Adrenal gland (tissue), 12 donors: Measurements from ENCODE around the gene ARHGAP25. TPM values are rescaled to one million over a fixed set of nuclear protein-coding genes. Genes with fewer than 3 reads are reported as not detected.

ENCODE experiments used
- DNase-seq, 7 donors: peaks; one replicate each; pipeline ENCODE4 v3.0.0-alpha.2; 2019 to 2020
- H3K27ac ChIP-seq, 5 donors: fragments of 200-600 bp; sonication (generic) in 4 of 5; 1 replicate in 3 of 5; 2 replicates in 2 of 5; pipeline versions ENCODE4 v1.5.1 to v1.8.0; 2016 to 2020; ENCODE audit warnings: mild to moderate bottlenecking in 1 of 5
- H3K27me3 ChIP-seq: fragments of 200-600 bp; 2 replicates; pipeline ENCODE4 v1.8.0; 2021
- H3K36me3 ChIP-seq, 2 donors: fragments of 200-600 bp; replicated peaks in 1 of 2; 1 replicate in 1 of 2; 2 replicates in 1 of 2; pipeline versions ENCODE4 v1.5.1 to v1.8.0; 2018 to 2022
- H3K4me1 ChIP-seq, 2 donors: fragments of 200-600 bp; replicated peaks in 1 of 2; 1 replicate in 1 of 2; 2 replicates in 1 of 2; pipeline versions ENCODE4 v1.5.1 to v1.8.0; 2018 to 2021
- H3K4me3 ChIP-seq, 4 donors: fragments of 200-600 bp; sonication (generic) in 3 of 4; one replicate each; pipeline ENCODE4 v1.5.1; 2016 to 2018
- H3K9me3 ChIP-seq, 3 donors: fragments of 200-600 bp; sonication (generic) in 1 of 3; replicated peaks in 1 of 3; 1 replicate in 2 of 3; 2 replicates in 1 of 3; pipeline versions ENCODE4 v1.5.1 to v1.8.0; 2016 to 2021
- POLR2A ChIP-seq, 2 donors: fragments of 450-650 bp; IDR thresholded peaks; one replicate each; pipeline ENCODE4 v1.6.1; 2017; ENCODE audit warnings: antibody characterized with exemption in 2 of 2, mild to moderate bottlenecking in 2 of 2, moderate library complexity in 1 of 2
- WGBS, 4 donors: extraction: QIAGEN DNeasy Blood & Tissue Kit in 2 of 4; methylation state at CpG; one replicate each; pipeline versions ENCODE4 v1.1.5 to v1.1.7; 2013 to 2017; 5-methylcytosine and 5-hydroxymethylcytosine counted together
- intact Hi-C, 2 donors: fragments of 100-400 bp; cut with DNase I; formaldehyde crosslinking; loops; one replicate each; pipeline versions ENCODE4 v1.14.1 to v1.15.0; 2022 to 2023
- polyA plus RNA-seq, 3 donors: library from polyadenylated mRNA; stranded (reverse); fragments of 200-250 nt in 2 of 3; fragments of 350-450 nt in 1 of 3; fragmentation: Illumina TruSeq in 1 of 3; extraction: RNeasy Lipid Tissue Mini Kit (QIAGEN cat#74804) in 1 of 3; gene quantifications; one replicate each; pipeline ENCODE4 v1.2.3, GENCODE V29; 2013 to 2014
- total RNA-seq, 9 donors: library from RNA; depleted of rRNA in 4 of 9; stranded (reverse); fragments of >200 nt in 4 of 9; fragments of 120-200 nt in 1 of 9; fragmentation: NEBNext Ultra II Directional in 1 of 9; extraction: Animal tissue kit (Norgen Biotek cat#: 25700) in 1 of 9; gene quantifications; one replicate each; pipeline versions ENCODE4 v1.1.0 to v1.2.4, GENCODE V29; 2013 to 2023
- TF ChIP-seq, protein P1 (sequence below), 6 experiments: fragments of 450-650 bp in 4 of 6; fragments of 200-600 bp in 2 of 6; sonication (generic) in 1 of 6; IDR thresholded peaks; 1 replicate in 5 of 6; 2 replicates in 1 of 6; pipeline versions ENCODE4 v1.5.1 to v1.8.0; 2016 to 2021; ENCODE audit warnings: antibody characterized with exemption in 6 of 6, mild to moderate bottlenecking in 2 of 6, moderate library complexity in 1 of 6
- donor health status: healthy with polysubstance abuse.
- donor health status: Bipolar disorder and iron deficiency.
- donor health status: DM: yes; HTN: yes; CAD: no.
- donor health status: DM: no; HTN: no; CAD: no.
- donor health status: DM: no; HTN: no; CAD: no.
- donor health status: DM: yes; HTN: yes; CAD: no.

The ARHGAP25 gene
- total and polyA plus RNA-seq, 12 donors = 5.5 to 17.6 (median 10.6) TPM

DNA sequence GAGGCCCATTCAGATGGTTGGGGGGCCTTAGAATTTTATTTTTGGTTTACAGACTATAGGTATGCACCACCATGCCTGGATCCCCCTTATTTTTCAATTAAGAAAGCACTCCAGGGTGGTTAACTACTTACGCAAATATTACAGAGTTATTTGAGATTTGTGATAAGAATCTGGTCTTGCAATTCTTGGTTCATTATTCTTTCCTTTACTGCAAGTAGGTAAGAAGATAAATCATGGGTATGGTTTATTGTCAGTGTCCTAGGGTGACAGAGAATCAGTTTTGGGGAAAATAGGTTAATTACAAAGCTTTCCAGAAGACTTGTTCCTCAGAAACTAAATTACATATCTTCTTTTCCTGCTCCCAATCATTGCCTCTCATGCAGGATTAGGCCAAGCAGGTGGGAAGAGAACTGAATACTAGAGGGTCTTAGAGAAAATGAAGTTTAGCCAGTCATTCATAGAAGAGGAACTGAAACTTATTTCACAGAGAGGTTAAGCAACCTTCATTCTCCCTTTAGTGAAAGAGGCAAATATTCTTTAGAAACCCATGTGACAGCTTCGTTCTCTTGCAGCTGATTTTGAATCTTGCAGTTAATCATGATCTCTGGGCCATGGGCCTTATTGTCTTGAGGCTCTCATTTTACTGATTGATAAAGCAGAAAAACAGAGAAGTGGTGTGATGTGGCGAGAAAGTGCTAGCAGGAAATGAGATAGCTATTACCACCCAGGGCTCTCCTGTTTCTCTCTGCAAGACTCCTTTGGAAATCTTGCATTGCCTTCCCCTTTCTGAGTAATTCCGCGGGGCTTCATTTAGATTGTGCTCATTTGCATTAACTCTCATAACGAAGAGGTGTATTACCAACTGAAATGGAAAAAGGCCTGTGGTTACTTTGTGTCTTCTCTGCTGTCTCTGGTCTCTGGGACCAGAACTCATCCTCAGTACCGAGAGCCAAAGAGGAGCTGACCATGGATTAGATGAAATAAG lies 44.8 kb upstream of the ARHGAP25 start:
- Histone ChIP-seq H3K9me3 (no peaks in the 10 kb centered on the region), H3K4me1 (no peaks in the 10 kb centered on the region), H3K36me3 (no peaks in the 10 kb centered on the region), H3K27me3 (no peaks in the 10 kb centered on the region), H3K27ac (no peak overlapping the region), H3K4me3 (no peak overlapping the region)
- DNase-seq = no peak
- 51 to 71% (median 61%) methylated on average over 7 of the region's 7 CpGs for WGBS, 4 donors
- TF ChIP-seq, protein P1, sequence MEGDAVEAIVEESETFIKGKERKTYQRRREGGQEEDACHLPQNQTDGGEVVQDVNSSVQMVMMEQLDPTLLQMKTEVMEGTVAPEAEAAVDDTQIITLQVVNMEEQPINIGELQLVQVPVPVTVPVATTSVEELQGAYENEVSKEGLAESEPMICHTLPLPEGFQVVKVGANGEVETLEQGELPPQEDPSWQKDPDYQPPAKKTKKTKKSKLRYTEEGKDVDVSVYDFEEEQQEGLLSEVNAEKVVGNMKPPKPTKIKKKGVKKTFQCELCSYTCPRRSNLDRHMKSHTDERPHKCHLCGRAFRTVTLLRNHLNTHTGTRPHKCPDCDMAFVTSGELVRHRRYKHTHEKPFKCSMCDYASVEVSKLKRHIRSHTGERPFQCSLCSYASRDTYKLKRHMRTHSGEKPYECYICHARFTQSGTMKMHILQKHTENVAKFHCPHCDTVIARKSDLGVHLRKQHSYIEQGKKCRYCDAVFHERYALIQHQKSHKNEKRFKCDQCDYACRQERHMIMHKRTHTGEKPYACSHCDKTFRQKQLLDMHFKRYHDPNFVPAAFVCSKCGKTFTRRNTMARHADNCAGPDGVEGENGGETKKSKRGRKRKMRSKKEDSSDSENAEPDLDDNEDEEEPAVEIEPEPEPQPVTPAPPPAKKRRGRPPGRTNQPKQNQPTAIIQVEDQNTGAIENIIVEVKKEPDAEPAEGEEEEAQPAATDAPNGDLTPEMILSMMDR (IDR thresholded peaks at IDR 0.05) = no peak
- TF ChIP-seq POLR2A (IDR thresholded peaks at IDR 0.05) = no peak
- intact Hi-C loops = no loop called here

DNA sequence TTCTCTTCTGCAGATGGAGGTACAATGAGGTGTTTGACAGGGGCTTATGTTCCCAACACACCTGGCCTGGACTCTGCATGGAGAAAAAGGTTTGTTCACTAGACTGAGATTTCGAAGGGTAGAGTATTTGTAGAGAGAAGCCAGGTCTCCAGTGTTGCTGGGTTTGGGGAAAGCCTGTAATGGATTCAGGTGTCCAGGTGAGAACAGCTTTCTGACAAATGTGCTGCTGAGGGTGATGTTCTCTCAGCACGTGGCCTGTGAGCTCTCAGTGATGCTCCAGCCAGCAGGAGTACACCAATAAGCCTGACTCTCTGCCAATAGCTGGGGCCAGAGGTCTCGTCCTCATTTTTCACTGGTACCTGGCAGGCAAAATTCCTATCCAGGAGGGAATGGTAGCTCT lies 43.8 kb upstream of the ARHGAP25 start:
- Histone ChIP-seq H3K27me3 (no peaks in the 10 kb centered on the region), H3K9me3 (no peaks in the 10 kb centered on the region), H3K27ac (no peak overlapping the region), H3K36me3 (no peaks in the 10 kb centered on the region), H3K4me1 (no peaks in the 10 kb centered on the region), H3K4me3 (no peak overlapping the region)
- intact Hi-C loops = no loop called here
- DNase-seq = no peak
- TF ChIP-seq POLR2A (IDR thresholded peaks at IDR 0.05) = no peak
- TF ChIP-seq, protein P1 (IDR thresholded peaks at IDR 0.05) = no peak
- WGBS, 4 donors = 62 to 85% (median 70%) methylated on average over 3 of the region's 3 CpGs

DNA sequence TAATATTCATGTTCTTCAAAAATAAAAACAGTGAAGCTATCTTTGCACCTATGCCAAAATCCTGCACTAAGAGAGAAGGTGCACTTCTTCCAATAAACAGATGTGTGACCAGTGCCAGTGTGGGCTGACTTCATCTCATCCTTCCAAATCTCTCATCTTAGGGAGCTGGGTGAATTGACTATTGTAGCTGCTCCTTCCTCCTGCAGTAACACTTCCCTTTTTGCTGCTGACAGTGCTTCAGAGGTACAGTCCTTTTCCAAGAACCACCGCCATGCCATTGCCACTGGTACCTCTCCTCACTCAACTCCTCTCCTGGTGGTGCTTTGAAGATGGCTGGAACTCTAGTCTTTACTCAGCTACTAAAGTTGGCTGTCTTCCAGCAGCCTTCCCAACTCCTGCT lies 42.1 kb upstream of the ARHGAP25 start:
- intact Hi-C loops = no loop called here
- DNase-seq = no peak
- Histone ChIP-seq H3K36me3 (no peaks in the 10 kb centered on the region), H3K9me3 (no peaks in the 10 kb centered on the region), H3K4me1 (no peaks in the 10 kb centered on the region), H3K27ac (no peak overlapping the region), H3K4me3 (no peak overlapping the region), H3K27me3 (no peaks in the 10 kb centered on the region)
- no peak for TF ChIP-seq POLR2A (IDR thresholded peaks at IDR 0.05)
- TF ChIP-seq, protein P1 (IDR thresholded peaks at IDR 0.05) = no peak
- 74 to 89% (median 81%) methylated on average over 1 of the region's 1 CpG for WGBS, 4 donors

DNA sequence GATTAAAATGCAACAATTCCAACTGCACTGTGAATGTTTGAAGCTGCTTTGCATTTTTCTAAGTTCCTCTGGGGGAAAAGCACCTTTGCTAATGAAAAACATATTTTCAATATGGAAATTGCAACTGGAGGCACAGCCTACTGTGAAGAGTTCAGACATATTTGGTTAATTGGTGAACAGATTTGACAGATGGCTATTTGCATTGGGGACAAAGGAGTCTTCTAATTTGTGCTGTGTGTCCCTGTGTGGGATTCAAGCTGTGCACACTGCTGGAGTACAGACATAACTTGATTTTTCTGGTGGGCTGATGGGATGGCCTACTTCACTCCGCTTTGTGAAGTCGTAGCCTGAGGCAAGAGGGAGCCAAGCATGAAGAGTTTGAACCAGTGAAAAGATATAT lies 40.7 kb upstream of the ARHGAP25 start:
- H3K4me3 ChIP-seq = no peak overlapping the region
- H3K27ac ChIP-seq = no peak overlapping the region
- no peaks in the 10 kb centered on the region for H3K27me3 ChIP-seq
- no peak for TF ChIP-seq POLR2A (IDR thresholded peaks at IDR 0.05)
- TF ChIP-seq, protein P1 (IDR thresholded peaks at IDR 0.05) = no peak
- no peaks in the 10 kb centered on the region for H3K36me3 ChIP-seq
- no peak for DNase-seq
- WGBS, 4 donors = 90 to 100% (median 95%) methylated on average over 2 of the region's 2 CpGs
- no peaks in the 10 kb centered on the region for H3K9me3 ChIP-seq
- intact Hi-C loops = no loop called here
- no peaks in the 10 kb centered on the region for H3K4me1 ChIP-seq
